ENCODE data around the gene NHLRC2. TPM values are rescaled to one million over a fixed set of nuclear protein-coding genes. Genes with fewer than 3 reads are reported as not detected.
"Not testable (repeated sequence)": the region's sequence is repeated elsewhere in the genome, so short reads cannot be mapped to it uniquely, and the experiment has no call there.

The NHLRC2 gene
- total RNA-seq, 1 donor, result 18.6 TPM

GRCh38 chr10:113823389-113823788 lies 31.1 kb upstream of the NHLRC2 start:
- DNase-seq (ENCODE audit: low read depth), result no peak
- TF ChIP-seq CTCF (IDR thresholded peaks at IDR 0.05; ENCODE audit: insufficient read depth, low read depth, low read length), result no peak
- no peak overlapping the region for H3K4me3 ChIP-seq (ENCODE audit: low read depth, low read length)

- peak; percentile 78 for DNase-seq (ENCODE audit: low read depth)
- no peak for TF ChIP-seq CTCF (IDR thresholded peaks at IDR 0.05; ENCODE audit: insufficient read depth, low read depth, low read length)
- H3K4me3 ChIP-seq (ENCODE audit: low read depth, low read length), result no peak overlapping the region
Observed at GRCh38 chr10:113825791-113826190, 28.7 kb upstream of the NHLRC2 start.

GRCh38 chr10:113828567-113828966 lies 25.9 kb upstream of the NHLRC2 start:
- H3K4me3 ChIP-seq (ENCODE audit: low read depth, low read length); DNase-seq (ENCODE audit: low read depth): not testable (repeated sequence)

- no peak overlapping the region for H3K4me3 ChIP-seq (ENCODE audit: low read depth, low read length)
- TF ChIP-seq CTCF (IDR thresholded peaks at IDR 0.05; ENCODE audit: insufficient read depth, low read depth, low read length), result no peak
- DNase-seq (ENCODE audit: low read depth), result no peak
Observed at GRCh38 chr10:113842171-113842570, 12.3 kb upstream of the NHLRC2 start.

- no peak for TF ChIP-seq CTCF (IDR thresholded peaks at IDR 0.05; ENCODE audit: insufficient read depth, low read depth, low read length)
- H3K4me3 ChIP-seq (ENCODE audit: low read depth, low read length), result no peak overlapping the region
- DNase-seq (ENCODE audit: low read depth), result no peak
Observed at GRCh38 chr10:113843972-113844485, 10.4 kb upstream of the NHLRC2 start.

- no peak for DNase-seq (ENCODE audit: low read depth)
- H3K4me3 ChIP-seq (ENCODE audit: low read depth, low read length), result no peak overlapping the region
- TF ChIP-seq CTCF (IDR thresholded peaks at IDR 0.05; ENCODE audit: insufficient read depth, low read depth, low read length), result no peak
Observed at GRCh38 chr10:113846036-113846435, 8.4 kb upstream of the NHLRC2 start.

GRCh38 chr10:113849140-113849803 lies 5.2 kb upstream of the NHLRC2 start:
- H3K4me3 ChIP-seq (ENCODE audit: low read depth, low read length), result no peak overlapping the region
- no peak for TF ChIP-seq CTCF (IDR thresholded peaks at IDR 0.05; ENCODE audit: insufficient read depth, low read depth, low read length)
- no peak for DNase-seq (ENCODE audit: low read depth)
